H1 (cell line): ENCODE results near the gene HDAC10. TPM values are rescaled to one million over a fixed set of nuclear protein-coding genes. Genes with fewer than 3 reads are reported as not detected.

Experiments used
- RFX5 ChIP-seq: IDR thresholded peaks from 2 replicates; pipeline ENCODE4 v1.6.1; 2011; ENCODE audit warnings: low read depth, low read length, improper control_type of control experiment, borderline replicate concordance
- polyA plus RNA-seq, 7 experiments: library from polyadenylated mRNA; depleted of rRNA in 3 of 7; stranded (reverse) in 5 of 7; unstranded in 2 of 7; fragments of >200 nt in 5 of 7; fragments of 200-250 nt in 2 of 7; gene quantifications; 1 replicate in 5 of 7; 2 replicates in 1 of 7; 4 replicates in 1 of 7; pipeline versions ENCODE4 v1.2.1 to v1.2.3, GENCODE V29; 2011 to 2013; ENCODE audit warnings: missing spikeins in 2 of 7, mixed read lengths in 2 of 7
- total RNA-seq: library from RNA; stranded (reverse); fragmentation: NEBNext Ultra II Directional; extraction: Animal tissue kit (Norgen Biotek cat#: 25700); gene quantifications from 2 replicates; pipeline ENCODE4 v1.2.1, GENCODE V29; 2021
- TF ChIP-seq, protein P1 (sequence below), 3 experiments: IDR thresholded peaks; 1 replicate in 2 of 3; 2 replicates in 1 of 3; pipeline versions ENCODE4 v1.5.1 to v1.6.1; 2011; ENCODE audit warnings: low read length in 3 of 3, mild to moderate bottlenecking in 3 of 3, inconsistent platforms in 2 of 3, low read depth in 1 of 3, moderate library complexity in 1 of 3; ENCODE audit not compliant: insufficient read depth in 1 of 3; ENCODE audit errors: control extremely low read depth in 1 of 3

HDAC10 gene
- total and polyA plus RNA-seq, 2 of the 8 experiments (the other 6 are each of a cell fraction or from before 2014, with no cell fraction given) = 11.2 to 26.4 TPM

DNA sequence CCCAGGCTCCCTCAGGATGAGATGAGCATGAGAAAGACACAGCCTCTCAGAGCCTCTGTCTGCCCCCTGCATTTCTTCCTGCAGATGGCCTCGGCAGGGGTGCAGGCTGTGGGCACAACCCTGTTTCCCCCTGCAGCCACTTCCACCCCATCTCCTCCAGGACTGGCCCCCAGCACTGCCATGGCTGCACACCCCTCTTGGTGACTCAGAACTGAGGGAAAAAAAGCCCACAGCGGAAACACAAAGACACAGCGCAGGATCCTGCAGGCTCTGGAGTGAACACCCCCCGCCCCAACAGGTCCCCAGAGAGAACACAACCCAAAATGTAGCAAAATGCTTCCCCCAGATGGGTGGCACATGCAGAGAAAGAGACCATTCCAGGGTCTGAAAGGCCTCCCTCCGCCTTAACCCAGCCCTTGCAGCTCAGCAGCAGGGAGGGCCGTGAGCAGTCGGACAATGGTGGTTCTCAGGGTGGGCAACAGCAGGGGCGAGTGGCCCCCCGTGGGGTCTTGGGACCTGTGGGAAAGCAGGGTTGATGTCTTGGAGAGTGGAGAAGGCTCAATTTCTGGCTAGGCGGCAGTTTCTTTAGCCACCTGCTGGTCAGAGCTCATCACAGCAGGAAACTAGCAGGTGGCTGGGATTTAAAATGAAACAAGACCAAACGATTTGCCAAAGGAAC lies 14.2 kb downstream of the HDAC10 start (continued):
- TF ChIP-seq, protein P1, sequence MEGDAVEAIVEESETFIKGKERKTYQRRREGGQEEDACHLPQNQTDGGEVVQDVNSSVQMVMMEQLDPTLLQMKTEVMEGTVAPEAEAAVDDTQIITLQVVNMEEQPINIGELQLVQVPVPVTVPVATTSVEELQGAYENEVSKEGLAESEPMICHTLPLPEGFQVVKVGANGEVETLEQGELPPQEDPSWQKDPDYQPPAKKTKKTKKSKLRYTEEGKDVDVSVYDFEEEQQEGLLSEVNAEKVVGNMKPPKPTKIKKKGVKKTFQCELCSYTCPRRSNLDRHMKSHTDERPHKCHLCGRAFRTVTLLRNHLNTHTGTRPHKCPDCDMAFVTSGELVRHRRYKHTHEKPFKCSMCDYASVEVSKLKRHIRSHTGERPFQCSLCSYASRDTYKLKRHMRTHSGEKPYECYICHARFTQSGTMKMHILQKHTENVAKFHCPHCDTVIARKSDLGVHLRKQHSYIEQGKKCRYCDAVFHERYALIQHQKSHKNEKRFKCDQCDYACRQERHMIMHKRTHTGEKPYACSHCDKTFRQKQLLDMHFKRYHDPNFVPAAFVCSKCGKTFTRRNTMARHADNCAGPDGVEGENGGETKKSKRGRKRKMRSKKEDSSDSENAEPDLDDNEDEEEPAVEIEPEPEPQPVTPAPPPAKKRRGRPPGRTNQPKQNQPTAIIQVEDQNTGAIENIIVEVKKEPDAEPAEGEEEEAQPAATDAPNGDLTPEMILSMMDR (IDR thresholded peaks at IDR 0.05; ENCODE audit: control extremely low read depth in 1 of 3, insufficient read depth in 1 of 3, low read depth in 1 of 3, low read length in 3 of 3) = peak; percentile 44 to 68 (median 50)
- TF ChIP-seq RFX5 = no peak
- TF ChIP-seq, all 59 proteins: peak for 2
